ENCODE data around the gene CSNK1D.

The CSNK1D gene

GRCh38 chr17:82200135-82200534 is 73.4 kb downstream of the CSNK1D start:
- peak overlapping the region; percentile 99 for H3K4me2 ChIP-seq (ENCODE audit: low read depth, low read length, poor library complexity, severe bottlenecking)
- H3K4me3 ChIP-seq (ENCODE audit: low read length, poor library complexity, severe bottlenecking): peak overlapping the region; percentile 98
- no peaks in the 10 kb centered on the region for H3K9me3 ChIP-seq (ENCODE audit: insufficient read depth, low read depth, low read length)
- no peaks in the 10 kb centered on the region for H3K27me3 ChIP-seq (ENCODE audit: insufficient read depth, low read length, poor library complexity, severe bottlenecking)
- peak overlapping the region; percentile 90 for H3K9ac ChIP-seq (ENCODE audit: low read depth, low read length, poor library complexity, severe bottlenecking)
- peaks cover 46% of the 10 kb centered on the region for H3K4me1 ChIP-seq (ENCODE audit: insufficient read depth, low read length, poor library complexity, severe bottlenecking)
- H3F3A ChIP-seq (ENCODE audit: low read depth): 0 out of 2 replicates have a peak, but pooled peaks cover 2% of the 10 kb centered on the region
- peaks cover 55% of the 10 kb centered on the region for H3K79me2 ChIP-seq (ENCODE audit: insufficient read depth, low read length)
- H2AFZ ChIP-seq (ENCODE audit: low read length): no peak overlapping the region
- H3K36me3 ChIP-seq (ENCODE audit: insufficient read depth, low read length): peaks cover 28% of the 10 kb centered on the region; the same call in 1 of the 2 replicates
- no peak for TF ChIP-seq CTCF (conservative IDR thresholded peaks at IDR 0.05; ENCODE audit: low read length)
- H3K9me2 ChIP-seq (replicated peaks; ENCODE audit: low read depth, low read length): no peaks in the 10 kb centered on the region
- H4K20me1 ChIP-seq (ENCODE audit: insufficient read depth, low read length, poor library complexity, severe bottlenecking): peaks cover 37% of the 10 kb centered on the region

- H3K4me2 ChIP-seq (ENCODE audit: low read depth, low read length, poor library complexity, severe bottlenecking): peak overlapping the region; percentile 99
- peak overlapping the region; percentile 90 for H3K9ac ChIP-seq (ENCODE audit: low read depth, low read length, poor library complexity, severe bottlenecking)
- peaks cover 34% of the 10 kb centered on the region; the same call in 1 of the 2 replicates for H3K36me3 ChIP-seq (ENCODE audit: insufficient read depth, low read length)
- TF ChIP-seq EZH2phosphoT487 (IDR thresholded peaks at IDR 0.05; ENCODE audit: borderline replicate concordance) (no peak), CTCF (conservative IDR thresholded peaks at IDR 0.05; ENCODE audit: low read length) (no peak)
- peaks cover 42% of the 10 kb centered on the region for H3K4me1 ChIP-seq (ENCODE audit: insufficient read depth, low read length, poor library complexity, severe bottlenecking)
- H3K27me3 ChIP-seq (ENCODE audit: insufficient read depth, low read length, poor library complexity, severe bottlenecking): no peaks in the 10 kb centered on the region
- peaks cover 60% of the 10 kb centered on the region for H3K79me2 ChIP-seq (ENCODE audit: insufficient read depth, low read length)
- peak overlapping the region; percentile 98 for H3K4me3 ChIP-seq (ENCODE audit: low read length, poor library complexity, severe bottlenecking)
- H2AFZ ChIP-seq (ENCODE audit: low read length): no peak overlapping the region
- no peaks in the 10 kb centered on the region for H3K9me3 ChIP-seq (ENCODE audit: insufficient read depth, low read depth, low read length)
- no peaks in the 10 kb centered on the region for H3K9me2 ChIP-seq (replicated peaks; ENCODE audit: low read depth, low read length)
- 0 out of 2 replicates have a peak, but pooled peaks cover 2% of the 10 kb centered on the region for H3F3A ChIP-seq (ENCODE audit: low read depth)
- H4K20me1 ChIP-seq (ENCODE audit: insufficient read depth, low read length, poor library complexity, severe bottlenecking): peaks cover 42% of the 10 kb centered on the region
Observed at GRCh38 chr17:82199496-82199895, 74.0 kb downstream of the CSNK1D start.

GRCh38 chr17:82198092-82198491 is 75.4 kb downstream of the CSNK1D start:
- Histone ChIP-seq H3K36me3 (ENCODE audit: insufficient read depth, low read length) (peaks cover 47% of the 10 kb centered on the region; the same call in 1 of the 2 replicates), H3K4me2 (ENCODE audit: low read depth, low read length, poor library complexity, severe bottlenecking) (peak overlapping the region; percentile 99), H3K9me2 (replicated peaks; ENCODE audit: low read depth, low read length) (no peaks in the 10 kb centered on the region), H4K20me1 (ENCODE audit: insufficient read depth, low read length, poor library complexity, severe bottlenecking) (peaks cover 42% of the 10 kb centered on the region), H3K9me3 (ENCODE audit: insufficient read depth, low read depth, low read length) (no peaks in the 10 kb centered on the region), H3K4me1 (ENCODE audit: insufficient read depth, low read length, poor library complexity, severe bottlenecking) (peaks cover 38% of the 10 kb centered on the region), H3K27me3 (ENCODE audit: insufficient read depth, low read length, poor library complexity, severe bottlenecking) (no peaks in the 10 kb centered on the region), H3K4me3 (ENCODE audit: low read length, poor library complexity, severe bottlenecking) (peak overlapping the region; percentile 50), H3K79me2 (ENCODE audit: insufficient read depth, low read length) (peaks cover 60% of the 10 kb centered on the region), H2AFZ (ENCODE audit: low read length) (no peak overlapping the region), H3K9ac (ENCODE audit: low read depth, low read length, poor library complexity, severe bottlenecking) (peak overlapping the region; percentile 45), H3F3A (ENCODE audit: low read depth) (0 out of 2 replicates have a peak, but pooled peaks cover 2% of the 10 kb centered on the region)
- TF ChIP-seq CTCF (conservative IDR thresholded peaks at IDR 0.05; ENCODE audit: low read length) (no peak), EZH2phosphoT487 (IDR thresholded peaks at IDR 0.05; ENCODE audit: borderline replicate concordance) (no peak)
